Ovary (tissue), 9 donors: ENCODE data around the gene MAP7. TPM values are rescaled to one million over a fixed set of nuclear protein-coding genes. Genes with fewer than 3 reads are reported as not detected.

Source experiments
- DNase-seq, 5 donors: peaks; one replicate each; pipeline ENCODE4 v3.0.0-alpha.2; 2019 to 2020
- H3K27ac ChIP-seq, 2 donors: fragments of 200-600 bp; one replicate each; pipeline versions ENCODE4 v1.5.1 to v1.8.0; 2019 to 2022
- H3K27me3 ChIP-seq: fragments of 200-600 bp; one replicate; pipeline ENCODE4 v1.8.0; 2022
- H3K36me3 ChIP-seq: fragments of 200-600 bp; sonication (generic); one replicate; pipeline ENCODE4 v1.5.1; 2019
- H3K4me1 ChIP-seq: one replicate; pipeline ENCODE4 v1.8.1; 2013; ENCODE audit warnings: mild to moderate bottlenecking, moderate library complexity; ENCODE audit not compliant: insufficient read depth
- H3K4me3 ChIP-seq: fragments of 200-600 bp; sonication (generic); one replicate; pipeline ENCODE4 v1.5.1; 2017
- H3K9me3 ChIP-seq, 2 donors: fragments of 200-600 bp in 1 of 2; sonication (generic) in 1 of 2; one replicate each; pipeline versions ENCODE4 v1.5.1 to v1.8.1; 2013 to 2019; ENCODE audit warnings: mild to moderate bottlenecking in 1 of 2, moderate library complexity in 1 of 2
- EP300 ChIP-seq: sonication (generic); formaldehyde crosslinking; IDR thresholded peaks from one replicate; pipeline ENCODE4 v1.6.1; 2017; ENCODE audit warnings: antibody characterized with exemption
- POLR2A ChIP-seq: fragments of 450-650 bp; IDR thresholded peaks from one replicate; pipeline ENCODE4 v1.6.1; 2017; ENCODE audit warnings: antibody characterized with exemption, mild to moderate bottlenecking, moderate library complexity
- WGBS, 3 donors: extraction: QIAGEN DNeasy Blood & Tissue Kit in 1 of 3; methylation state at CpG; one replicate each; pipeline versions ENCODE4 v1.1.5 to v1.1.7; 2013 to 2017; 5-methylcytosine and 5-hydroxymethylcytosine counted together
- intact Hi-C, 4 donors: fragments of 100-400 bp; cut with DNase I; formaldehyde crosslinking; loops; one replicate each; pipeline versions ENCODE4 v1.11.0 to v1.15.1; 2022 to 2023
- polyA plus RNA-seq, 2 donors: library from polyadenylated mRNA; stranded (reverse); fragments of 200-250 nt in 1 of 2; fragments of 350-450 nt in 1 of 2; fragmentation: Illumina TruSeq in 1 of 2; extraction: RNeasy Lipid Tissue Mini Kit (QIAGEN cat#74804) in 1 of 2; gene quantifications; one replicate each; pipeline ENCODE4 v1.2.3, GENCODE V29; 2013 to 2014
- total RNA-seq, 7 donors: library from RNA; depleted of rRNA in 2 of 7; stranded (reverse); fragments of >200 nt in 2 of 7; fragmentation: NEBNext Ultra II Directional in 3 of 7; extraction: Animal tissue kit (Norgen Biotek cat#: 25700) in 3 of 7; gene quantifications; one replicate each; pipeline versions ENCODE4 v1.1.0 to v1.2.4, GENCODE V29; 2016 to 2023
- TF ChIP-seq, protein P1 (sequence below), 3 donors: fragments of 450-650 bp in 2 of 3; fragments of 200-600 bp in 1 of 3; IDR thresholded peaks; one replicate each; pipeline versions ENCODE4 v1.5.1 to v1.8.0; 2016 to 2022; ENCODE audit warnings: antibody characterized with exemption in 3 of 3, mild to moderate bottlenecking in 1 of 3
- donor health status: DM: no; HTN: no; CAD: no; lungs with moderate emphysema.
- donor health status: DM: no; HTN: no; CAD: no.
- donor health status: Bipolar disorder and iron deficiency.
- donor health status: DM: yes; HTN: yes; CAD: no.
- donor health status: DM: no; HTN: no; CAD: no.
- donor health status: DM: yes; HTN: yes; CAD: no.

Gene MAP7
- total and polyA plus RNA-seq, 9 donors, result 1.2 to 13.0 (median 3.6) TPM

DNA sequence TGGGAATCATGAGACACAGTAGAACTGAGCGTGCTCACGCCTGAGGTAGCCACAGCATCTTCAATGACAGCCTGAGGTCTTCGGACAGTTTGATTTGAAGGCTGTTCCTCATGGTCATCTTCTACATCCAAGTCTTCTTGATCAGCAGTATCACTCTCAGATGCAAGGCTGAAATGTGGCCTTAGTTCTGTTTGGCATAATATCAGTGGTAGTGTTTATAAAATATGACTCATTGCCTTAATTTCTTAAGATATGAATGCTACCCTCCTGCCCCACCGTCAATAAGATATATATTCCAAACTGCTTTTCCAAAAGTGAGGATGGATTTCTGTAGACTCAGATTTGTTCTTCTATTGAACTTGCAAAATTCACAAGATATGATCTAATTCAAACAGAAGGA is 17.5 kb upstream of the MAP7 start:
- no peaks in the 10 kb centered on the region for H3K36me3 ChIP-seq
- no peaks in the 10 kb centered on the region for H3K4me1 ChIP-seq
- H3K4me3 ChIP-seq, result no peak overlapping the region
- intact Hi-C loops, result no loop called here
- H3K27ac ChIP-seq, result no peak overlapping the region
- no peak for DNase-seq
- H3K27me3 ChIP-seq, result no peaks in the 10 kb centered on the region
- H3K9me3 ChIP-seq, result no peaks in the 10 kb centered on the region
- TF ChIP-seq EP300 (no peak), POLR2A (no peak)
- TF ChIP-seq, protein P1, sequence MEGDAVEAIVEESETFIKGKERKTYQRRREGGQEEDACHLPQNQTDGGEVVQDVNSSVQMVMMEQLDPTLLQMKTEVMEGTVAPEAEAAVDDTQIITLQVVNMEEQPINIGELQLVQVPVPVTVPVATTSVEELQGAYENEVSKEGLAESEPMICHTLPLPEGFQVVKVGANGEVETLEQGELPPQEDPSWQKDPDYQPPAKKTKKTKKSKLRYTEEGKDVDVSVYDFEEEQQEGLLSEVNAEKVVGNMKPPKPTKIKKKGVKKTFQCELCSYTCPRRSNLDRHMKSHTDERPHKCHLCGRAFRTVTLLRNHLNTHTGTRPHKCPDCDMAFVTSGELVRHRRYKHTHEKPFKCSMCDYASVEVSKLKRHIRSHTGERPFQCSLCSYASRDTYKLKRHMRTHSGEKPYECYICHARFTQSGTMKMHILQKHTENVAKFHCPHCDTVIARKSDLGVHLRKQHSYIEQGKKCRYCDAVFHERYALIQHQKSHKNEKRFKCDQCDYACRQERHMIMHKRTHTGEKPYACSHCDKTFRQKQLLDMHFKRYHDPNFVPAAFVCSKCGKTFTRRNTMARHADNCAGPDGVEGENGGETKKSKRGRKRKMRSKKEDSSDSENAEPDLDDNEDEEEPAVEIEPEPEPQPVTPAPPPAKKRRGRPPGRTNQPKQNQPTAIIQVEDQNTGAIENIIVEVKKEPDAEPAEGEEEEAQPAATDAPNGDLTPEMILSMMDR (IDR thresholded peaks at IDR 0.05), result no peak
- 85 to 87% (median 86%) methylated on average over 4 of the region's 4 CpGs for WGBS, 3 donors

DNA sequence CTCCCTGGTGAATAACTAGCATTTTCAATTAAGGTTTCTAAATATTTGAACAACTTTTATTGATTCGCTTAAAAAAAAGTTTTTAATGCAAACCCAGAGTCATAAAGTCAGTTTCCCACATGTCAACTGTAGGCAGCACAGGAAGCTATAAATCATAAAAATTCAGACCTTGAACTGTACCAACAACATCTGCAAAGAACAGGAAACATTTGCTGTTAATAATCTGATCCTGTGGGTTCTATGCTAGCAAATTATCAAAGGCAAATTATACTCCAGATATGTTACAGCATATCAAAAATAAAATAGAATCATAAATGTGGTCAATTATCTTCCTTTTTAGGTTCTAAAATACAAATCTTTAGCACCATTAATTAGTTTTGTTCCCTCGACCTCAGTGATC is 16.6 kb upstream of the MAP7 start:
- 54 to 55% (median 55%) methylated on average over 2 of the region's 2 CpGs for WGBS, 3 donors
- TF ChIP-seq EP300, result no peak
- TF ChIP-seq, protein P1 (IDR thresholded peaks at IDR 0.05), result no peak
- no peak for TF ChIP-seq POLR2A
- H3K9me3 ChIP-seq, result no peaks in the 10 kb centered on the region

DNA sequence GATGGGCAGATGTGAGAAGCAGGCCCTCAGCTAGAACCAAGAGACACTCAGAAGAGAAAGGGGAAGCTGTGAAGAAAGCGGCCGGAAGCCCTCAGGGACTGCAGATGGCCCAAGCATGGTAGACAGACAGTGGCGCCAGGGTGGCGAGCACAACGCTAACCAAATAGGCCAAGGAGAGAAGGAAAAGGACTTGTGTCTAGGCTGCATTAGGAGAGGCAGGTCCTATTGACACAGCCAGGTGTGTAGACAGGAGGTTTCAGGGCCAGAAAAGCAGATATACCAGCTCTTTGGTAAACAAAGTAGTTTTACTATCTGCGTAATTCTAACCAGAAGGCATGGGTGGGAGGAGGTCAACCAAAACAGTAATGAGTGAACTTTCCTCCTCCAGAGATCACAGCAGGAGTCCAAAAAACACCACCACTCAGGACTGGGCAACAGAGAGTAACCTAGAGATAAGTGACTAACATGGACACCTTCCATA is 15.8 kb upstream of the MAP7 start:
- 93 to 96% (median 95%) methylated on average over 6 of the region's 6 CpGs for WGBS, 3 donors
- TF ChIP-seq, protein P1 (IDR thresholded peaks at IDR 0.05), result no peak
- no peak for TF ChIP-seq POLR2A
- TF ChIP-seq EP300, result no peak
- DNase-seq, result no peak
- Histone ChIP-seq H3K36me3 (no peaks in the 10 kb centered on the region), H3K4me1 (no peaks in the 10 kb centered on the region), H3K9me3 (no peaks in the 10 kb centered on the region), H3K27ac (no peak overlapping the region), H3K4me3 (no peak overlapping the region), H3K27me3 (no peaks in the 10 kb centered on the region)
- intact Hi-C loops, result no loop called here

More for the DNA sequence above, 16.6 kb upstream of the MAP7 start:
- no peak overlapping the region for H3K4me3 ChIP-seq
- intact Hi-C loops, result no loop called here
- no peak overlapping the region for H3K27ac ChIP-seq
- no peaks in the 10 kb centered on the region for H3K4me1 ChIP-seq
- H3K27me3 ChIP-seq, result no peaks in the 10 kb centered on the region
- no peak for DNase-seq
- H3K36me3 ChIP-seq, result no peaks in the 10 kb centered on the region

DNA sequence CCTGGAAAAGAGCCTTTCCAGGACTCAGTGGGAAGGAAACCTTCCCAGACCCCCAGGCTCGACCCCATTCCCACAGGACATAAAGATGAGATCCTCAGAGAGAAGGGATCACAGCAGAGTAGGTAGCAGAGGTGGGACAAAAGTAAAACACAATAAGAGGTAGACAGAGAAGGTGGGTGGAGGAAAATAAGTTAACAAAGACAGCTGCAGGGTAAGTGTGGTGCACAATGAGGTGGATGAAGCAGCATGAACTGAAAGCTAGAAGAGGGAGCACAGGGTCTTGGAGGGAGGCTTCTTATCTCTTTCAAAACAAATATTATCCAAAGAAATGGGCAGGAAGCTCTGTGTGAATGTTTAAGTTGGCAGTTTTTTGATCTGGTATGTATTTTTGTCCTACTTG is 14.0 kb upstream of the MAP7 start:
- no peaks in the 10 kb centered on the region for H3K9me3 ChIP-seq
- DNase-seq, result no peak
- H3K36me3 ChIP-seq, result no peaks in the 10 kb centered on the region
- 72 to 88% (median 86%) methylated on average over 1 of the region's 1 CpG for WGBS, 3 donors
- intact Hi-C loops, result no loop called here
- no peak overlapping the region for H3K4me3 ChIP-seq
- no peak overlapping the region for H3K27ac ChIP-seq
- no peaks in the 10 kb centered on the region for H3K4me1 ChIP-seq
- no peak for TF ChIP-seq POLR2A
- TF ChIP-seq, protein P1 (IDR thresholded peaks at IDR 0.05), result no peak
- no peak for TF ChIP-seq EP300
- H3K27me3 ChIP-seq, result no peaks in the 10 kb centered on the region
